ENCODE data around the gene R3HCC1L.
"Not testable (repeated sequence)": the region's sequence is repeated elsewhere in the genome, so short reads cannot be mapped to it uniquely, and the experiment has no call there.

Gene R3HCC1L

GRCh38 chr10:98172495-98172894 lies 38.0 kb downstream of the R3HCC1L start:
- DNase-seq (ENCODE audit: low read depth) = no peak

GRCh38 chr10:98173260-98173659 lies 38.8 kb downstream of the R3HCC1L start:
- no peak for DNase-seq (ENCODE audit: low read depth)

- DNase-seq (ENCODE audit: low read depth) = not testable (repeated sequence)
Measured at GRCh38 chr10:98182351-98182915, 48.0 kb downstream of the R3HCC1L start.

GRCh38 chr10:98186681-98187080 lies 52.2 kb downstream of the R3HCC1L start:
- peak; percentile 23 for DNase-seq (ENCODE audit: low read depth)

GRCh38 chr10:98190773-98191172 lies 56.3 kb downstream of the R3HCC1L start:
- DNase-seq (ENCODE audit: low read depth) = not testable (repeated sequence)

GRCh38 chr10:98193037-98193436 lies 58.6 kb downstream of the R3HCC1L start:
- no peak for DNase-seq (ENCODE audit: low read depth)

- DNase-seq (ENCODE audit: low read depth) = no peak
Measured at GRCh38 chr10:98194633-98195032, 60.2 kb downstream of the R3HCC1L start.

GRCh38 chr10:98195120-98195519 lies 60.7 kb downstream of the R3HCC1L start:
- DNase-seq (ENCODE audit: low read depth) = no peak

GRCh38 chr10:98196985-98197384 lies 62.5 kb downstream of the R3HCC1L start:
- DNase-seq (ENCODE audit: low read depth) = no peak

GRCh38 chr10:98201760-98202159 lies 67.3 kb downstream of the R3HCC1L start:
- DNase-seq (ENCODE audit: low read depth) = no peak

- no peak for DNase-seq (ENCODE audit: low read depth)
Measured at GRCh38 chr10:98202378-98202777, 67.9 kb downstream of the R3HCC1L start.

GRCh38 chr10:98205351-98205750 lies 70.9 kb downstream of the R3HCC1L start:
- no peak for DNase-seq (ENCODE audit: low read depth)

GRCh38 chr10:98208925-98209324 lies 74.5 kb downstream of the R3HCC1L start:
- DNase-seq (ENCODE audit: low read depth) = no peak

- no peak for DNase-seq (ENCODE audit: low read depth)
Measured at GRCh38 chr10:98209441-98209840, 75.0 kb downstream of the R3HCC1L start.

GRCh38 chr10:98212196-98212595 lies 77.7 kb downstream of the R3HCC1L start:
- no peak for DNase-seq (ENCODE audit: low read depth)

GRCh38 chr10:98213740-98214139 lies 79.3 kb downstream of the R3HCC1L start:
- DNase-seq (ENCODE audit: low read depth) = no peak

GRCh38 chr10:98215373-98215772 lies 80.9 kb downstream of the R3HCC1L start:
- DNase-seq (ENCODE audit: low read depth) = no peak

GRCh38 chr10:98217801-98218200 lies 83.3 kb downstream of the R3HCC1L start:
- no peak for DNase-seq (ENCODE audit: low read depth)

- DNase-seq (ENCODE audit: low read depth) = no peak
Measured at GRCh38 chr10:98223874-98224273, 89.4 kb downstream of the R3HCC1L start.

- DNase-seq (ENCODE audit: low read depth) = no peak
Measured at GRCh38 chr10:98224509-98224908, 90.1 kb downstream of the R3HCC1L start.

- no peak for DNase-seq (ENCODE audit: low read depth)
Measured at GRCh38 chr10:98224996-98225395, 90.5 kb downstream of the R3HCC1L start.

GRCh38 chr10:98226508-98227144 lies 92.2 kb downstream of the R3HCC1L start:
- DNase-seq (ENCODE audit: low read depth) = no peak

GRCh38 chr10:98227713-98228112 lies 93.3 kb downstream of the R3HCC1L start:
- not testable (repeated sequence) for DNase-seq (ENCODE audit: low read depth)

GRCh38 chr10:98228266-98228665 lies 93.8 kb downstream of the R3HCC1L start:
- DNase-seq (ENCODE audit: low read depth) = not testable (repeated sequence)
